ENCODE results near the gene PHTF2. TPM values are rescaled to one million over a fixed set of nuclear protein-coding genes. Genes with fewer than 3 reads are reported as not detected.
A peak's percentile ranks its signal among the peaks of the same experiment; 100 is the strongest.

Gene PHTF2
- total and polyA plus RNA-seq, 10 of the 15 experiments (the other 5 are each of a cell fraction or from before 2014, with no cell fraction given) = 12.9 to 41.8 (median 27.0) TPM

GRCh38 chr7:77858278-77858677 is 59.7 kb downstream of the PHTF2 start:
- in situ Hi-C loops (cut with MboI) (no loop called here), intact Hi-C loops (cut with micrococcal nuclease; ENCODE audit: unreplicated experiment) (no loop called here)
- CTCF ChIA-PET = no interaction called here
- Histone ChIP-seq H3K27ac (ENCODE audit: control insufficient read depth, insufficient read depth) (peak overlapping the region; percentile 62; the same call in 1 of the 2 replicates), H3K4me3 (0 out of 2 replicates have a peak overlapping the region, but pooled peaks have one; percentile 1), H3K9me3 (replicated peaks; ENCODE audit: control insufficient read depth, insufficient read depth, low read length) (no peaks in the 10 kb centered on the region; the same call in 2 of the 3 replicates), H3K79me2 (ENCODE audit: control insufficient read depth, insufficient read depth, low read length) (peaks cover 20% of the 10 kb centered on the region), H3K27me3 (replicated peaks in 1 of 2; ENCODE audit: control insufficient read depth in 2 of 2, insufficient read depth in 2 of 2, low read length in 1 of 2) (no peaks in the 10 kb centered on the region), H3K9ac (ENCODE audit: control insufficient read depth, insufficient read depth, low read length) (no peak overlapping the region), H3K4me2 (ENCODE audit: control insufficient read depth, insufficient read depth) (peak overlapping the region; percentile 73), H4K20me1 (ENCODE audit: control insufficient read depth, insufficient read depth) (no peaks in the 10 kb centered on the region), H3K36me3 (ENCODE audit: control insufficient read depth in 2 of 2, insufficient read depth in 2 of 2, low read length in 1 of 2) (peaks cover 4 to 7% of the 10 kb centered on the region in 2 experiments; a peak in 3 of 4 replicates), H2AFZ (ENCODE audit: control insufficient read depth, low read depth, low read length) (peak overlapping the region; percentile 17), H3K4me1 (ENCODE audit: control insufficient read depth, insufficient read depth, low read length) (peaks cover 20% of the 10 kb centered on the region)
- TF ChIP-seq ZBTB11 (CRISPR knock-in tag; IDR thresholded peaks at IDR 0.05) (no peak), JUNB (IDR thresholded peaks at IDR 0.05) (peak; percentile 41), ZNF384 (IDR thresholded peaks at IDR 0.05; ENCODE audit: borderline replicate concordance, low read depth, low read length) (0 out of 2 replicates have a peak, but pooled peaks have one; percentile 13)
- ATAC-seq (peak; percentile 81), DNase-seq (ENCODE audit: low read depth, low spot score) (no peak), FAIRE-seq (peak; percentile 38)
- POLR2A ChIA-PET = no interaction called here
- 0% methylated on average over 2 of the region's 2 CpGs for WGBS (ENCODE audit: insufficient coverage, insufficient replicate concordance, low lambda C conversion rate, missing lambda C conversion rate)
- SMC1A ChIA-PET (ENCODE audit: uncharacterized antibody, unreplicated experiment) = no interaction called here
- RAD21 ChIA-PET (ENCODE audit: unreplicated experiment) = no interaction called here
- no TSS peak for BruUV-seq (replicated peaks)

GRCh38 chr7:77859343-77859742 is 60.8 kb downstream of the PHTF2 start:
- DNase-seq (ENCODE audit: low read depth, low spot score) (no peak), FAIRE-seq (no peak), ATAC-seq (peak; percentile 48)
- Histone ChIP-seq H3K79me2 (ENCODE audit: control insufficient read depth, insufficient read depth, low read length) (peaks cover 17% of the 10 kb centered on the region), H3K9me3 (replicated peaks; ENCODE audit: control insufficient read depth, insufficient read depth, low read length) (no peaks in the 10 kb centered on the region; the same call in 2 of the 3 replicates), H2AFZ (ENCODE audit: control insufficient read depth, low read depth, low read length) (no peak overlapping the region), H3K4me2 (ENCODE audit: control insufficient read depth, insufficient read depth) (peak overlapping the region; percentile 73; the same call in 1 of the 2 replicates), H3K27me3 (replicated peaks in 1 of 2; ENCODE audit: control insufficient read depth in 2 of 2, insufficient read depth in 2 of 2, low read length in 1 of 2) (no peaks in the 10 kb centered on the region), H3K4me3 (no peak overlapping the region), H3K36me3 (ENCODE audit: control insufficient read depth in 2 of 2, insufficient read depth in 2 of 2, low read length in 1 of 2) (peaks cover 4 to 7% of the 10 kb centered on the region in 2 experiments; a peak in 3 of 4 replicates), H3K4me1 (ENCODE audit: control insufficient read depth, insufficient read depth, low read length) (peaks cover 20% of the 10 kb centered on the region), H3K27ac (ENCODE audit: control insufficient read depth, insufficient read depth) (peak overlapping the region; percentile 62; the same call in 1 of the 2 replicates), H3K9ac (ENCODE audit: control insufficient read depth, insufficient read depth, low read length) (no peak overlapping the region), H4K20me1 (ENCODE audit: control insufficient read depth, insufficient read depth) (no peaks in the 10 kb centered on the region)
- ChIA-PET POLR2A (no interaction called here), CTCF (no interaction called here), RAD21 (ENCODE audit: unreplicated experiment) (no interaction called here), SMC1A (ENCODE audit: uncharacterized antibody, unreplicated experiment) (no interaction called here)
- in situ Hi-C loops (cut with MboI) (no loop called here), intact Hi-C loops (cut with micrococcal nuclease; ENCODE audit: unreplicated experiment) (no loop called here)
- BruUV-seq (replicated peaks) = no TSS peak
- WGBS (ENCODE audit: insufficient coverage, insufficient replicate concordance, low lambda C conversion rate, missing lambda C conversion rate) = 69% methylated on average over 7 of the region's 7 CpGs
- TF ChIP-seq MYB (IDR thresholded peaks at IDR 0.05; ENCODE audit: borderline replicate concordance, low read depth, low read length) (no peak), SUZ12 (IDR thresholded peaks at IDR 0.05; ENCODE audit: unreplicated experiment) (no peak), TARDBP (IDR thresholded peaks at IDR 0.05; ENCODE audit: borderline replicate concordance) (no peak), ZNF24 (IDR thresholded peaks at IDR 0.05) (no peak), ZNF384 (IDR thresholded peaks at IDR 0.05; ENCODE audit: borderline replicate concordance, low read depth, low read length) (peak; percentile 73; the same call in 1 of the 2 replicates), SPI1 (IDR thresholded peaks at IDR 0.05; ENCODE audit: borderline replicate concordance, insufficient read depth, low read depth, low read length) (peak; percentile 74), CBX5 (IDR thresholded peaks at IDR 0.05; ENCODE audit: low read depth) (no peak), RB1 (IDR thresholded peaks at IDR 0.05; ENCODE audit: borderline replicate concordance) (no peak), CEBPB (IDR thresholded peaks at IDR 0.05; ENCODE audit: borderline replicate concordance in 1 of 2, low read depth in 2 of 2, low read length in 2 of 2) (no peak), RELA (IDR thresholded peaks at IDR 0.05; ENCODE audit: borderline replicate concordance, partially characterized antibody) (no peak), USF1 (IDR thresholded peaks at IDR 0.05; ENCODE audit: borderline replicate concordance, extremely low read length, insufficient read depth, low read depth, low read length) (no peak)
